GM21723 (cell line): ENCODE measurements around the gene COPZ2.

Source experiments
- ATAC-seq: cut with Tn5 transposase; IDR thresholded peaks from one replicate; pipeline ENCODE4 v1.9.1; 2021; ENCODE audit warnings: mild to moderate bottlenecking, moderate library complexity; ENCODE audit not compliant: unreplicated experiment

Gene COPZ2

GRCh38 chr17:48056879-48057278 is 19.3 kb upstream of the COPZ2 start:
- ATAC-seq = no peak

GRCh38 chr17:48056246-48056745 is 18.7 kb upstream of the COPZ2 start:
- ATAC-seq = no peak

- peak; percentile 56 for ATAC-seq
These were observed 18.1 kb upstream of the COPZ2 start for GRCh38 chr17:48055531-48056245.

GRCh38 chr17:48054238-48055185 is 16.9 kb upstream of the COPZ2 start:
- ATAC-seq = no peak

- no peak for ATAC-seq
These were observed 16.2 kb upstream of the COPZ2 start for GRCh38 chr17:48053758-48054237.

GRCh38 chr17:48052956-48053757 is 15.6 kb upstream of the COPZ2 start:
- ATAC-seq = no peak

- no peak for ATAC-seq
These were observed 14.3 kb upstream of the COPZ2 start for GRCh38 chr17:48051706-48052486.

GRCh38 chr17:48051283-48051682 is 13.7 kb upstream of the COPZ2 start:
- ATAC-seq = no peak

- ATAC-seq = peak; percentile 42
These were observed 11.0 kb upstream of the COPZ2 start for GRCh38 chr17:48048384-48049126.

GRCh38 chr17:48047741-48048383 is 10.3 kb upstream of the COPZ2 start, which contains the start of gene NFE2L1:
NFE2L1 (plus strand) TSS chr17:48048359; CDS start chr17:48051119, 2,760 bp downstream.
- peak; percentile 90 for ATAC-seq

GRCh38 chr17:48047113-48047740 is 9.6 kb upstream of the COPZ2 start:
- ATAC-seq = no peak

- no peak for ATAC-seq
These were observed 8.7 kb upstream of the COPZ2 start for GRCh38 chr17:48046296-48046695.

- ATAC-seq = no peak
These were observed 7.9 kb upstream of the COPZ2 start for GRCh38 chr17:48045316-48046001.

- no peak for ATAC-seq
These were observed 7.3 kb upstream of the COPZ2 start for GRCh38 chr17:48044851-48045250.

GRCh38 chr17:48043176-48043575 is 5.6 kb upstream of the COPZ2 start:
- ATAC-seq = no peak

- ATAC-seq = no peak
These were observed 1.1 kb upstream of the COPZ2 start for GRCh38 chr17:48038687-48039086.

GRCh38 chr17:48037838-48038323 is 284 bp upstream of the COPZ2 start:
- no peak for ATAC-seq

- ATAC-seq = no peak
These were observed 933 bp downstream of the COPZ2 start for GRCh38 chr17:48036693-48037035.
